WTC11 (cell line): Measurements from ENCODE around the gene EHD4. TPM values are rescaled to one million over a fixed set of nuclear protein-coding genes. Genes with fewer than 3 reads are reported as not detected.

Experiments
- ATAC-seq: fragments of 200-7000 bp; cut with Tn5 transposase; 2 replicates; pipeline ENCODE4 v1.10.0; 2021; ENCODE audit warnings: mild to moderate bottlenecking, moderate library complexity
- CTCF ChIA-PET: fragments of 300-600 bp; sonication (Branson Sonifier 250); formaldehyde crosslinking; loops from one replicate; lab custom pipeline; 2021; ENCODE audit warnings: antibody characterized with exemption; lab: Charles Lee
- POLR2A ChIA-PET: fragments of 350-600 bp; sonication (Branson Sonifier 250); formaldehyde crosslinking; loops from one replicate; lab custom pipeline; 2021; ENCODE audit warnings: antibody characterized with exemption; lab: Charles Lee
- DNase-seq: peaks from one replicate; pipeline ENCODE4 v3.0.0; 2021; ENCODE audit warnings: low spot score
- H3K27ac Mint-ChIP-seq: 2 replicates; pipeline ENCODE4 v1.8.0; 2021; ENCODE audit warnings: mixed read lengths
- H3K27me3 Mint-ChIP-seq: 2 replicates; pipeline ENCODE4 v1.8.0; 2021; ENCODE audit warnings: low read depth, mild to moderate bottlenecking, moderate library complexity, mixed read lengths
- H3K36me3 Mint-ChIP-seq: 2 replicates; pipeline ENCODE4 v1.8.0; 2021; ENCODE audit warnings: mixed read lengths
- H3K4me1 Mint-ChIP-seq: 2 replicates; pipeline ENCODE4 v1.8.0; 2022; ENCODE audit warnings: mixed read lengths
- H3K4me3 Mint-ChIP-seq: 2 replicates; pipeline ENCODE4 v1.8.0; 2021; ENCODE audit warnings: mild to moderate bottlenecking, moderate library complexity, mixed read lengths
- H3K9me3 Mint-ChIP-seq: 2 replicates; pipeline ENCODE4 v1.8.0; 2021; ENCODE audit warnings: mixed read lengths
- ARID4B ChIP-seq: sonication (generic); formaldehyde crosslinking; IDR thresholded peaks from 2 replicates; pipeline ENCODE4 v1.8.0; 2023; ENCODE audit warnings: missing genetic modification reagents, mild to moderate bottlenecking, borderline replicate concordance
- CREM ChIP-seq: sonication (generic); formaldehyde crosslinking; IDR thresholded peaks from 2 replicates; pipeline ENCODE4 v1.8.1; 2022; ENCODE audit warnings: mild to moderate bottlenecking, missing genetic modification reagents, moderate library complexity
- CTCF ChIP-seq: fragments of 200-600 bp; IDR thresholded peaks from 2 replicates; pipeline ENCODE4 v1.8.0; 2022; ENCODE audit warnings: antibody characterized with exemption
- ELF4 ChIP-seq: sonication (generic); formaldehyde crosslinking; IDR thresholded peaks from 2 replicates; pipeline ENCODE4 v1.8.1; 2022; ENCODE audit warnings: low read depth, mild to moderate bottlenecking, moderate library complexity, missing genetic modification reagents
- EMX1 ChIP-seq: fragments of 250-450 bp; sonication (Bioruptor Pico); IDR thresholded peaks from 2 replicates; pipeline ENCODE4 v1.8.0; 2021; ENCODE audit warnings: mild to moderate bottlenecking
- HMGA2 ChIP-seq: fragments of 250-450 bp; sonication (Bioruptor Pico); IDR thresholded peaks from 2 replicates; pipeline ENCODE4 v1.4.0; 2021; ENCODE audit warnings: mild to moderate bottlenecking, moderate library complexity
- MYBL2 ChIP-seq: sonication (generic); formaldehyde crosslinking; IDR thresholded peaks from 2 replicates; pipeline ENCODE4 v1.8.1; 2023; ENCODE audit warnings: mild to moderate bottlenecking, moderate library complexity, missing genetic modification reagents
- NFE2L1 ChIP-seq: sonication (generic); formaldehyde crosslinking; IDR thresholded peaks from 2 replicates; pipeline ENCODE4 v1.8.1; 2023; ENCODE audit warnings: missing genetic modification reagents
- NR2C2 ChIP-seq: sonication (generic); formaldehyde crosslinking; IDR thresholded peaks from 2 replicates; pipeline ENCODE4 v1.8.0; 2022; ENCODE audit warnings: mild to moderate bottlenecking, missing genetic modification reagents
- SP1 ChIP-seq: sonication (generic); formaldehyde crosslinking; conservative IDR thresholded peaks from 2 replicates; pipeline ENCODE4 v1.8.1; 2022; ENCODE audit warnings: missing genetic modification reagents
- TCF7 ChIP-seq: sonication (generic); formaldehyde crosslinking; IDR thresholded peaks from 2 replicates; pipeline ENCODE4 v1.8.0; 2022; ENCODE audit warnings: mild to moderate bottlenecking, low read depth, missing genetic modification reagents, moderate library complexity
- TP53 ChIP-seq: sonication (generic); formaldehyde crosslinking; IDR thresholded peaks from 2 replicates; pipeline ENCODE4 v1.8.1; 2023; ENCODE audit warnings: mild to moderate bottlenecking, missing genetic modification reagents
- ZNF317 ChIP-seq: sonication (generic); formaldehyde crosslinking; IDR thresholded peaks from 2 replicates; pipeline ENCODE4 v1.8.1; 2023; ENCODE audit warnings: low read depth, mild to moderate bottlenecking, moderate library complexity, missing genetic modification reagents, borderline replicate concordance
- ZNF671 ChIP-seq: fragments of 250-450 bp; sonication (Bioruptor Pico); IDR thresholded peaks from 2 replicates; pipeline ENCODE4 v1.8.0; 2021; ENCODE audit warnings: mild to moderate bottlenecking
- total RNA-seq: library from RNA; stranded (reverse); gene quantifications from 3 replicates; pipeline ENCODE4 v1.2.3, GENCODE V29; 2021
- TF ChIP-seq, protein P1 (sequence below): fragments of 250-450 bp; sonication (Bioruptor Pico); IDR thresholded peaks from 2 replicates; pipeline ENCODE4 v1.9.0; 2021; ENCODE audit warnings: moderate library complexity, mild to moderate bottlenecking, inconsistent platforms, borderline replicate concordance
- TF ChIP-seq, protein P2 (sequence below): sonication (generic); formaldehyde crosslinking; IDR thresholded peaks from 2 replicates; pipeline ENCODE4 v1.8.1; 2022; ENCODE audit warnings: missing genetic modification reagents, borderline replicate concordance
- TF ChIP-seq, protein P3 (sequence below): fragments of 250-450 bp; sonication (Bioruptor Pico); IDR thresholded peaks from 2 replicates; pipeline ENCODE4 v1.8.0; 2021; ENCODE audit warnings: mild to moderate bottlenecking
- TF ChIP-seq, protein P4 (sequence below): sonication (generic); formaldehyde crosslinking; IDR thresholded peaks from 2 replicates; pipeline ENCODE4 v1.8.0; 2022; ENCODE audit warnings: mild to moderate bottlenecking, missing genetic modification reagents
- TF ChIP-seq, protein P5 (sequence below): sonication (generic); formaldehyde crosslinking; IDR thresholded peaks from 2 replicates; pipeline ENCODE4 v1.8.0; 2022; ENCODE audit warnings: mild to moderate bottlenecking, missing genetic modification reagents
- TF ChIP-seq, protein P6 (sequence below): sonication (generic); formaldehyde crosslinking; conservative IDR thresholded peaks from 2 replicates; pipeline ENCODE4 v1.8.1; 2023; ENCODE audit warnings: mild to moderate bottlenecking, low read depth, missing genetic modification reagents, moderate library complexity
- TF ChIP-seq, protein P7 (sequence below): fragments of 250-450 bp; sonication (Bioruptor Pico); IDR thresholded peaks from 2 replicates; pipeline ENCODE4 v1.9.0; 2021; ENCODE audit warnings: mild to moderate bottlenecking

EHD4 gene
- total RNA-seq, 1 experiment from 2014 or later: 23.9 TPM

- Mint-ChIP-seq H3K4me3 (no peak overlapping the region), H3K36me3 (no peaks in the 10 kb centered on the region), H3K27ac (no peak overlapping the region), H3K9me3 (no peaks in the 10 kb centered on the region), H3K4me1 (peaks cover 4% of the 10 kb centered on the region), H3K27me3 (peaks cover 16% of the 10 kb centered on the region)
- CTCF ChIA-PET: interaction anchor here (2.3 kb wide), 1 partner anchor 18 kb away, joined by 5 read pairs; no protein-coding TSS in a partner anchor
- POLR2A ChIA-PET: no interaction called here
- no peak for ATAC-seq
- DNase-seq: no peak
- TF ChIP-seq NR2C2 (no peak), TCF7 (CRISPR knock-in tag) (no peak), SP1 (no peak), ELF4 (CRISPR knock-in tag) (no peak), HMGA2 (no peak), TP53 (CRISPR knock-in tag) (no peak), NFE2L1 (CRISPR knock-in tag) (no peak), ZNF671 (no peak)
- TF ChIP-seq, protein P1, sequence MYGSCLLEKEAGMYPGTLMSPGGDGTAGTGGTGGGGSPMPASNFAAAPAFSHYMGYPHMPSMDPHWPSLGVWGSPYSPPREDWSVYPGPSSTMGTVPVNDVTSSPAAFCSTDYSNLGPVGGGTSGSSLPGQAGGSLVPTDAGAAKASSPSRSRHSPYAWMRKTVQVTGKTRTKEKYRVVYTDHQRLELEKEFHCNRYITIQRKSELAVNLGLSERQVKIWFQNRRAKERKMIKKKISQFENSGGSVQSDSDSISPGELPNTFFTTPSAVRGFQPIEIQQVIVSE (CRISPR knock-in tag): no peak
- TF ChIP-seq, protein P2, sequence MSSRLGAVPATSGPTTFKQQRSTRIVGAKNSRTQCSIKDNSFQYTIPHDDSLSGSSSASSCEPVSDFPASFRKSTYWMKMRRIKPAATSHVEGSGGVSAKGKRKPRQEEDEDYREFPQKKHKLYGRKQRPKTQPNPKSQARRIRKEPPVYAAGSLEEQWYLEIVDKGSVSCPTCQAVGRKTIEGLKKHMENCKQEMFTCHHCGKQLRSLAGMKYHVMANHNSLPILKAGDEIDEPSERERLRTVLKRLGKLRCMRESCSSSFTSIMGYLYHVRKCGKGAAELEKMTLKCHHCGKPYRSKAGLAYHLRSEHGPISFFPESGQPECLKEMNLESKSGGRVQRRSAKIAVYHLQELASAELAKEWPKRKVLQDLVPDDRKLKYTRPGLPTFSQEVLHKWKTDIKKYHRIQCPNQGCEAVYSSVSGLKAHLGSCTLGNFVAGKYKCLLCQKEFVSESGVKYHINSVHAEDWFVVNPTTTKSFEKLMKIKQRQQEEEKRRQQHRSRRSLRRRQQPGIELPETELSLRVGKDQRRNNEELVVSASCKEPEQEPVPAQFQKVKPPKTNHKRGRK (CRISPR knock-in tag): no peak
- TF ChIP-seq, protein P3, sequence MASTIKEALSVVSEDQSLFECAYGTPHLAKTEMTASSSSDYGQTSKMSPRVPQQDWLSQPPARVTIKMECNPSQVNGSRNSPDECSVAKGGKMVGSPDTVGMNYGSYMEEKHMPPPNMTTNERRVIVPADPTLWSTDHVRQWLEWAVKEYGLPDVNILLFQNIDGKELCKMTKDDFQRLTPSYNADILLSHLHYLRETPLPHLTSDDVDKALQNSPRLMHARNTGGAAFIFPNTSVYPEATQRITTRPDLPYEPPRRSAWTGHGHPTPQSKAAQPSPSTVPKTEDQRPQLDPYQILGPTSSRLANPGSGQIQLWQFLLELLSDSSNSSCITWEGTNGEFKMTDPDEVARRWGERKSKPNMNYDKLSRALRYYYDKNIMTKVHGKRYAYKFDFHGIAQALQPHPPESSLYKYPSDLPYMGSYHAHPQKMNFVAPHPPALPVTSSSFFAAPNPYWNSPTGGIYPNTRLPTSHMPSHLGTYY (CRISPR knock-in tag): no peak
- TF ChIP-seq, protein P4, sequence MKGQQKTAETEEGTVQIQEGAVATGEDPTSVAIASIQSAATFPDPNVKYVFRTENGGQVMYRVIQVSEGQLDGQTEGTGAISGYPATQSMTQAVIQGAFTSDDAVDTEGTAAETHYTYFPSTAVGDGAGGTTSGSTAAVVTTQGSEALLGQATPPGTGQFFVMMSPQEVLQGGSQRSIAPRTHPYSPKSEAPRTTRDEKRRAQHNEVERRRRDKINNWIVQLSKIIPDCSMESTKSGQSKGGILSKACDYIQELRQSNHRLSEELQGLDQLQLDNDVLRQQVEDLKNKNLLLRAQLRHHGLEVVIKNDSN (CRISPR knock-in tag): no peak
Observed at GRCh38 chr15:41886741-41887140, 85.6 kb downstream of the EHD4 start.

- POLR2A ChIA-PET: no interaction called here
- peaks cover 8% of the 10 kb centered on the region for H3K4me1 Mint-ChIP-seq
- TF ChIP-seq MYBL2 (CRISPR knock-in tag) (no peak), ARID4B (CRISPR knock-in tag) (no peak), CREM (CRISPR knock-in tag) (no peak), EMX1 (CRISPR knock-in tag) (no peak), ZNF317 (CRISPR knock-in tag) (no peak), CTCF (no peak)
- TF ChIP-seq, protein P5, sequence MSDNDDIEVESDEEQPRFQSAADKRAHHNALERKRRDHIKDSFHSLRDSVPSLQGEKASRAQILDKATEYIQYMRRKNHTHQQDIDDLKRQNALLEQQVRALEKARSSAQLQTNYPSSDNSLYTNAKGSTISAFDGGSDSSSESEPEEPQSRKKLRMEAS: no peak
- TF ChIP-seq, protein P6, sequence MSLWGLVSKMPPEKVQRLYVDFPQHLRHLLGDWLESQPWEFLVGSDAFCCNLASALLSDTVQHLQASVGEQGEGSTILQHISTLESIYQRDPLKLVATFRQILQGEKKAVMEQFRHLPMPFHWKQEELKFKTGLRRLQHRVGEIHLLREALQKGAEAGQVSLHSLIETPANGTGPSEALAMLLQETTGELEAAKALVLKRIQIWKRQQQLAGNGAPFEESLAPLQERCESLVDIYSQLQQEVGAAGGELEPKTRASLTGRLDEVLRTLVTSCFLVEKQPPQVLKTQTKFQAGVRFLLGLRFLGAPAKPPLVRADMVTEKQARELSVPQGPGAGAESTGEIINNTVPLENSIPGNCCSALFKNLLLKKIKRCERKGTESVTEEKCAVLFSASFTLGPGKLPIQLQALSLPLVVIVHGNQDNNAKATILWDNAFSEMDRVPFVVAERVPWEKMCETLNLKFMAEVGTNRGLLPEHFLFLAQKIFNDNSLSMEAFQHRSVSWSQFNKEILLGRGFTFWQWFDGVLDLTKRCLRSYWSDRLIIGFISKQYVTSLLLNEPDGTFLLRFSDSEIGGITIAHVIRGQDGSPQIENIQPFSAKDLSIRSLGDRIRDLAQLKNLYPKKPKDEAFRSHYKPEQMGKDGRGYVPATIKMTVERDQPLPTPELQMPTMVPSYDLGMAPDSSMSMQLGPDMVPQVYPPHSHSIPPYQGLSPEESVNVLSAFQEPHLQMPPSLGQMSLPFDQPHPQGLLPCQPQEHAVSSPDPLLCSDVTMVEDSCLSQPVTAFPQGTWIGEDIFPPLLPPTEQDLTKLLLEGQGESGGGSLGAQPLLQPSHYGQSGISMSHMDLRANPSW (CRISPR knock-in tag): no peak
- TF ChIP-seq, protein P7, sequence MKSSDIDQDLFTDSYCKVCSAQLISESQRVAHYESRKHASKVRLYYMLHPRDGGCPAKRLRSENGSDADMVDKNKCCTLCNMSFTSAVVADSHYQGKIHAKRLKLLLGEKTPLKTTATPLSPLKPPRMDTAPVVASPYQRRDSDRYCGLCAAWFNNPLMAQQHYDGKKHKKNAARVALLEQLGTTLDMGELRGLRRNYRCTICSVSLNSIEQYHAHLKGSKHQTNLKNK (CRISPR knock-in tag): no peak
Observed at GRCh38 chr15:41885841-41886240, 86.5 kb downstream of the EHD4 start.

More at GRCh38 chr15:41885841-41886240, 86.5 kb downstream of the EHD4 start:
- Mint-ChIP-seq H3K27ac (no peak overlapping the region), H3K27me3 (peaks cover 25% of the 10 kb centered on the region), H3K4me3 (no peak overlapping the region), H3K9me3 (no peaks in the 10 kb centered on the region), H3K36me3 (no peaks in the 10 kb centered on the region)
- DNase-seq (no peak), ATAC-seq (no peak)
- CTCF ChIA-PET: interaction anchor here (2.3 kb wide), 1 partner anchor 19 kb away, joined by 5 read pairs; no protein-coding TSS in a partner anchor
